Measurements from ENCODE around the gene HES6.

The HES6 gene

DNA sequence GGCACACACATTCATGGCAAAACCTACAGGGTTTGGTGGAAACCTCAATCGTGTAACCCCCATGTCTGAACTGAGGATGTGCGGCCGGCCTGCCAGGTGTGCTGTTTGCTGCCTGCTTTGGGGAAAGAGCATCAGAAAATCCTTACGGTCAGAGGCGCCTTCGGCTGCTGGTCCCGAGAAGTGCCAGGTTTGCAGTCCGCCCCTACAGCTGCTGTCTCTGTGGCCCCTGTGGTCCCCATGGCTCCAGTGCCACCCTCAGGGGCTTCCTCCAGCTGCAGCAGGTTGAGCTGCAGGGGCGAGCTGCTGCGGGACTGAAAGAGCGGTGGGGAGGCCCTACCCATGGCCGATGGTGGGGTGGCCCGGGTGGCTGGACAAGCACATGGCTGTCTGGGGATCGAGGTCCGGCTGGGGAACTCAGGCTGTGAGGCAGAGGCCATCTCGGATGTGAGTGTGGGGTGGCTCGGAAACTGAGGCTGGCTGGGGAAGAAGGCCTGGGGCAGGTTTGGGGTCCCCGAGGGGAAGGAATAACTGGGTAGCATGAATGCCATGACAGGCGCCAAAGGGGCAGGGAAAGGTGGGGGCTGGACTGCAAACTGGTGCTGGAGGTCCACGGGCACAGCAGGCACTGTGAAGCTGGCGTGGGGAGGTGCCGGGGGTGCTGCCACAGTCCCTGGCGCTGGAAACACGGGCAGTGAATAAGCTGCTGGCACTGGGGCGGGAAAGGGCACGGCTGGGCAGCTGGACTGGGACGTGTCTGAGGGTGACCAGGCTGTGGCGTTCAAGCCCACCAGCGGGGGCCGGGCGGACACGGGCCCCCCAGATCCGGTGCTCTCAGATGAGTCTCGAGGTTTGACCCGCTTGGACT is 13.2 kb upstream of the HES6 start:
- DNase-seq: no peak

DNA sequence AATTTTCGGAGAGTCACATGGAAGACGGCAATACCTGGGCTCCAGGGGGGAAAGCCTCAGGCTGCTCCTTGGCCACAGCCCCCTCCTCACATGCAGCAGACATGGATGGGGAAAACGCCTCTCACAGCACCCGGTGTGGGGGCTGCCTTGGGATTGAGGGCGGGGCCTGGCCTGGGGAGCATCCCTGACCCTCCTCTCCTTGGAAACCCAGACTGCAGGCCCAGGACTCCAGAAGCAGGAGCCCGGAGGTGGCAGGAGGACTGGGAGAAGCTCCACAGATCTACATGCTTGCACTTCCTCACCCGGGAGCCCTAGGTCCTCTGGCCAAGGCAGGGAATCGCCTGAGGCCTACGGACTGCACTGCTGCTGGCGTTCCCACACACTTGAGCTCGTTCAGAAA is 12.1 kb upstream of the HES6 start:
- DNase-seq: no peak

DNA sequence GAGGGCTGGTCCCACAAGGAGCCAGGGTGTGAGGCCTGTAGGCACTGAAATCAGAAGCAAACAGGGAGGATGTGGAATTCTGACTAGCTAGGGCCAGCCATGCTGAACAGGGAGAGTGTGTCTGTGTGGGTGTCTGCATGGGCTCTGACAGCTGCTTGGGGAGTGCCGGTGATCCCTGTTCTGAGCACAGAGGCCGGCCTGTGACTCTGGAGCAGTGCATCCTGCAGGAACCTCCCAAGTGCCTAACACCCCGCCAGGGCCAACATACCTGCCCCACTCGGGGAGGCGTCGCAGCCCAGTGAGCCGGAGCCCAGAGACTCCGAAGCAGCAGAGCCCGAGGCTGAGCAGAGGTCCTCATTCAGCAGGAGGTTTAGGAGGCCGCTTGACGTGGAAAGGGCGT is 11.5 kb upstream of the HES6 start:
- DNase-seq: no peak

DNA sequence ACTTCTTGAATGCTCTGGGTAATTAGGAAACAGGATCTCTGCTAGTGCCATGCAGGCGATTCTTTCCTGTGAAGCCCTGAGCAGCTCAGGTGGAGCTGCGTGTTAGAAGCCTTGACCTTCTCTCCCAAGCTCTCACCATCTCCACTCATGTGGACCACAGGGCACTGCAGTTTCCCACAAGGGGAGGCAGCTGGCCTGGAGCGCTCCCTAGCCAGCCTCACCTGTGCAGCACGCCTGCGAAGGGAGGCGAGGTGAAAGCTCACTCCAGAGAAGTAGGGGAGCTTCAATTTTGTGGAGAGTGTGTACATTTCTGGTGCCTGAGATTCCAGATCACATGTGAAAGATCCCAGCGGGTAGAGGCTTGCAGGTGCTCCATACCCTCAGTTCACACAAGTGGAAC is 11.1 kb upstream of the HES6 start:
- no peak for DNase-seq

DNA sequence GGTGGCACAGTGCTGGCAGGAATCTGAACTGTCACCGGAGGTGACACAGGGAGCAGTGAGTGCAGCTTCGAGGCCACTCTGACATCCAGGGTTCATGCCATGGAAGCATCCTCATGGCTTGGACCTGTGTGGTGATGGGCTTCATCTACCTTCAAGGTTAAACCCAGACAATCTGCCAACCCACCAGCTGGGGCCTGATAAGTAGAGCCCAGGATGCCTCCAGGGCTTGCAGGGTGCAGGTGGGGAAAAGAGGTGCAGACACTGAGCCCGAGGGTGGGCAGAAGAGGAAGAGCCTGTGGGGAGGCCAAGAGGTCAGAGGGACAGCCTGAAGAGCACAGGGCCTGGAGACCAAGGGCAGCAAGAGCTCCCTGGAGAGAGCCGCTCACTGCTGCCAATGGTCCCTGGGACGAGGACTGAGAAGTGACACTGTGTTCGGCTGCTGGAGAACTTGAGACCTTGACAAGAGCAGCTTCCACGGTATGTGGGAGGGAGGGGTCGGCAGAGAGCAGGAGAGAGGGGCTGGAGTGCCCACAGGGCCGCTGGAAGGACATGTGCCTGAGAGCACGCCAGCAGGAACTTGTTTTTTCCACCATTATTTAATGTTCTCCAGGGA is 8.1 kb upstream of the HES6 start:
- DNase-seq: no peak

DNA sequence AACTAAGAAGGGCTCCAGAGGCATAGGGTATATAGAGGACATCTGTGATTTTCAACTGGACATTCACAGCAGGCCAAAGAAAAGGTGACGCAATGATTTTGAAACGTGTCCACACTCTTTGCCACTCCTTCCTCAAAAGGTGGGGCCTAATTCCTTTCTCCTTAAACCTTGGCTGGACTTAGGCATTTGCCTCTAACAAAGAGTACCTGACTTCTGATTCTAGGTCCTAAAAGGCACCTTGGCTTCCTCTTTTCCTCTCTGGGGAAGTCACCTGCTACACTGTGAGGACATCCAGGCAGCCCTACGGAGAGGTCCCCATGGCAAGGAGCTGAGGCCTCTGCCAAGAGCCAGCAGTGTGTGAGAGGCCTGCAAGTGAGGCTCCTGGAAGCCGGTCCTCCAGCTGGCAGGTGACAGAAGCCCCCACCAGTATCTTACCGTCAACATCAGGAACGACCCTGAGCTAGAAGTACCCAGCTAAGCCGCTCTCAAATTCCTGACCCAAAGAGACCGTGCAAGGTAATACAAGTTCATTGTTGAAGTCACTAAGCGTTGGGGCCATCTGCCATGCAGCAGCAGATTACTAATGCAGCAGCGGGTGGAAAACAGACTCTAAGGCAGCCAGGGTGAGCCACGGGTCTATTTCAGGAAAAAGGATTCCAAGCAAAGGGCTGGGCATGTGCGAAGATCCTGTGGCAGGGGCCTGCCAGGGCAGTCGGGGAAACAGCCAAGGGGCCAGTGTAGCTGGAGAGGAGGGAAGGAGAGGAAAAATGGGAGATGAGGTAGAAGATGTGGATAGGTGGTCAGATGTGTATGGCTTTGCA is 7.4 kb upstream of the HES6 start:
- DNase-seq: no peak

DNA sequence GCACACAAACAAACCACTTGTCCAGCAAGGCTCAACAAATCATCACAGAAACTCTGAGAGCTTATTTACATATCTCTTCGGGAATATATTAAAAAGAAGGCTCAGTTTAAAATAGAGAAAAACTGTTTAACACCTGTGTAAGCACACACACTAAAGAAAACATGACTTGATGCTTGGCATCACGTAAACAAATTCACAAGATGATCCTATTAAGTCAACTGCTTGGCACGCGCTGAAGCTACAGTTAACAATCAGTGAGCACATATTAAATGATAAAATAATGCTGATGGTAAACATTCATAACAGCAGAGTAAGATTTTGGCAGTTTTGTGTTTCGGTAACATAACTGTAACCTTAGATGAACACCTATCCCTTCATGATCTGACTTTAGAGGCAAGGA is 4.3 kb upstream of the HES6 start:
- DNase-seq: no peak

DNA sequence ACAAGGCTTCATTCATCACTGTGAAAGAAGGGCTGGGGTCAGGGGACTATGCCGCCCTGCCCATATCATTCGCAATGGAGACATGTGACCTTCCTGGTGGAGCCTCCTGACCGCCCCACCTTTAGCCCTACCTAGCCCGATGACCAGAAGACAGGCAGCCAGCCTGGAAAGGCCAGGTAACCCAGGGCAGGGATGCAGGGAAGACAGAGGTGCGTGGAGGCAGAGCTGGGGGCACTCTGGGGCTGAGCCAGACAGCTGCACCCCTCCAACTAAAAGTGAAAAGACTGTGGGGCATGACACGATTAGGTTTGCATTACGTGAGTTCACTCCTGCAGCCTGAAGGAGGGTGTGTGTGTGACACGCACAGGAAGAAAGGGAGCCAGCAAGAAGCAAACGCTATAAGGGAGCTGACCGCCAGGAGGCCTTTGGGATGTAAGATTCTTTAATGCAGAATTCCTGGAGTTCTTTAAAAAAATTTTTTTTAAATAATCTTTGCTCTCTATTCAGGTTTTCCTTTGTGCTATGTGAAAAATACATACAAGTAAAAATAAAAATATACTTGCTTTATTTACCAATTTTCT is 3.7 kb upstream of the HES6 start:
- no peak for DNase-seq

DNA sequence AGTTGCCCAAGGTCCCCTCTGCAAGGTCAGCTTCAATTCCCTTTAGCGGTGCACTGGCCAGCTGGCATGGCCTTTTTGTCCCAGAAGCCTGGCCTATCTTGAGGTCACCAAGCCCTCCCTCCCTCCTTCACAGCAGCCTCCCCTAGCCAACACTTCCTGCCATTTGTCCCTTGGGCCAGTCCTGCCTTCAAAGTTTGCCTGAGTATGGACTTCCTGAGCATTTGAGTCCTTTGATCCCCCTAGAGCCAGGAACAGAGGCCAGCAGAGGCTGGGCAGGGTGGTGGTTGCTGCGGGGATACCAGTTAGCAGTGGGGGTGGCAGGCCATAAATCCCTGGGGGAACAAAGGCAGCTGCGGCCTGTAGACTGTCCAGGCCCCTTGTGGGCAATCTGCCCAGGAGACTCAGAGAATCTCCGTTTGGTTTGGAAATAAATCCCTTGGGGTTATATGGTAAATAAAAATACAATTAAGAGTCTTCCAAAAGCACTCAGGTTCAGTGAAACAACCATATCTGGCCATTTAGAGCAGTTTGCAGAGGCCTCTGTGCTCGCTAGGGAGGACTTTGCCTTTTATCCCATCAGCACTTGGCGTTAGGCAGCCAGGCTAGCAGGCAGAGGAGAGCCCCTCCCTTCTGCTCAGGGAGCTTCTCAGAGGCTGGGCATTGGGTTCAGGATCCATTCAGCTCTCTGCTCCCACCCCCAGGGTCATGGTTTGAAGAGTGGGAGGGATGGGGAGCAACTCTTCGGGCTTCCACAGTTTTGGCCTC is 3.1 kb upstream of the HES6 start:
- no peak for DNase-seq

DNA sequence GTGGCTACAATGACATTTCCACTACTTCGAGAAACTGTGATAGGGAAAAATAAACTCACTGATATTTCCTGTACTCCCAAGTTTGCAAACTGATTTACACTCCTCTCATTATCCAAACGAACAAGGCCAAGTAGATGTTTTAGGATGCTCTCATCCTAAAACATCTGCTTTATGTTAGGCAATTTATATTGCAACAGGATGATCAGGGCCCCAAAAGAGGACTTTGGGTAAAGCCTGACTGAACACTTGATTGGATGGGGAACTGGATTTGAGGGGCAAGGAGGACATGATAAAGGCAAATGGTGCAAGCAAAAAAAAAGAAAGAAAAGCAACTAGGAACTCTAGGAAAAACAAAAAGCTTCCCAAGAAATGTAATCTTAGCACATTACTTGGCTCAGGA is 2.1 kb upstream of the HES6 start:
- DNase-seq: no peak

DNA sequence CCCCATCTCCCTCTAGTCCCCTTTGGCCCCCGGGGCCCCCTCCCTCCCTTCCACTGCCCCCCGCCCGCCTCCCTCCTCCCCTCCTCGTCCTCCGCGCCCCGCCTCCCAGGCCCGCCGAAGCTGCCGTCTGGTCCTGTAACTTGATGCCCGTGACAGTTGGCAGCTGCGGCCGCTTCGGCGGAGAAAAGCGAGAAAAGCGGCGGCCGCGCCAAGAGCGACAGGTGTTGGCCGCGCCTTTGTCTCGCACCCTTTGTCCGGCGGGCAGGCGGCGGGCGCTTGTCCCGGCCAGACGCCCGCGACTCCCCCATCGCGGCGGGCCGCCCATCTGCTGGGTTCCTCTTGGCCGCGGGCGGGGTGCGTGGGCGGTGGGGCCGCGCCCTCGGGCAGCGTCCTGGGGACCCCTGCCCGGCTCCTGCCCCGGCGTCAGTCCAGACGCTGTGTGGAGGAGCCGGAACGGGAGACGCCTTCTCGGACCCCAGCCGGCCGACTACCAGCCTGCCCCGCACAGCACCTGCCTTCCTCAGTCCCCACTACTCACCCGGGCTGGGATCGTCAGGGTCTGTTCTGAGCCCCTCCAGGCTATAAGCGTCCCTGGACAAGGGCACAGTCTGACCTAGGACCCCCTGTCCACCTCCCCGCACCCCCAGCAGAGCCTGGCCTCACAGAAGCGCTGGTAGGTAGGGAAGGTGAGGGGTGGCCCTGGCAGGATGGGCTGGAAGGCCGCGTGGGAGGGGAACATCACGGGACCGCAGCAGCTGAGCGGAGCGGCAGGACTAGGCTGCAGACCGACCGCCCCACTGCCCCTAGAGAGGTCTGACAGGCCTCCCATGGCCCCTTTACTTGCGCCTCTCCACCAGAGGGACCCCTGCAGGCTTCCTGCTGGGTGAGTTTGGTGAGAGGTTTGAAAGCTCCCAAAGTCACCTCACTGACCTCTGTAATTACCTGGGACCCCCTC is 1.2 kb upstream of the HES6 start:
- no peak for DNase-seq

DNA sequence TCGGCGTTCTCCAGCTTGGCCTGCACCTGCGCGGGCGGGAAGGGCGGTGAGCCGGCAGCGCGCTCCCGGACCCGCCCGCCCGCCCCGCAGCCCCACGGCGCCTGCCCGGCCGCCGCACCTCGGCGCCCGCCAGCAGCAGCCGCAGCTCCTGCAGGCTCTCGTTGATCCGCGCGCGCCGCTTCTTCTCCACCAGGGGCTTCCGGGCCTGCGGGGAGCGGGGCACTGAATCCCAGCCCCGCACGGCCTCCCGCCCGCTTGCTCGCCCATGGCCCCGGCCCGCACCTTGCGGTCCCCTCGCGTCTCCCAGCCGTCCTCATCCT is 335 bp downstream of the HES6 start:
- no peak for DNase-seq

DNA sequence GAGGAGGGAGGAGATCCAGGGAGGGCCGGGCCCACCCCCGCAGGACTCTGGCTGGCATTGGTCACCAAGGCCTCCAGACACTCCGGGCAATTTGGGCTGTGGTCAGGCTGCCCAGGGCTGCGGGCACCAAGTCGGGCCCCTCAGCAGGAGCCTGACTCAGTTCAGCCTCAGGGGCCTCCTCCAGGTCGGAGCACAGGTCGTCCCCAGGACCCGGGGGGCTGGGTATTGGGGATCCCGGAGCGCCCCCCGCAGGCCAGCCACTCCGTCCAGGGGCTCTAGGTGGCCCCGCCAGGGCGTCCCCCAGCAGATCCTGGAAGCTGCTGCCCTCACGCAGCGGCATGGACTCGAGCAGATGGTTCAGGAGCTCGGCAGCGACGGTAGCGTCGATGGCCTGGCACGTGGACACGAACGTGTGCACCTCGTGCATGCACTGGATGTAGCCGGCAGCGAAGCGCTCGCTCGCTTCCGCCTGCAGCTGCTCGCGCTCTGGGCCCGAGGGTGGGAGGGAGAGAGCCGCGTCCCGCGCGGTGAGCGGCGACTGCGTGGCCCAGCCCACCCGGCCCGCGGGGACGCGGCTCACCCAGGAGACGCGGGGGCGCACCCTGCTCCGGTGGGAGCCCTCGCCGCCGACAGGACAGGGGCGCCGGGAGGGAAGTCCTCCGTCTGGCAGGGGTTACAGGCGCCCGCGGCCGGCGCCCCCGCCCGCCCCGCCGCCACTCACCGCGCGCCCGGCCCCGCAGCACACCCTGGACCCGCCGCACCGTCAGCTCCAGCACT is 884 bp downstream of the HES6 start:
- DNase-seq: no peak

DNA sequence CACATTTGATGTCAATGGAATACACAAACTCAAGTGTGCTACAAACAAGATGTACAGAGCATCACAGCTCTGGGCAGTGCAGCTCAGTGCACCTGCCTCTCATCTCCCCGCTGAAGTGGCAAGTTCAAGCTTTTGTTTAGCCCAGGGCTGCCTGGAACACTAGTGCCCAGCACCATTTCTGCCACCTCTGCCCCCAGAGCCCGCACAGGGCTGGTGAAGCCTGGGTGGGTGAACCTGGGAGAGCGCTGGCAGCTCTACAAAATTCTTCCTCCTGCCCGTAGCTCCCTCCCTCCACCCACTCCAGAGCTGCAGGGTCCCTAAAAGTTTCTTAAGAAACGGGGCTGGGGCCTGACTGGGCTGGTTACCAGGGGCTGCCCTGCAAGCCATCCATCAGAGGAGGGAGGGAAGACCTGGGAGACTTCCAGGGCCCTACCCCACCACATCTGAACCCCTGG is 1.5 kb downstream of the HES6 start:
- no peak for DNase-seq

DNA sequence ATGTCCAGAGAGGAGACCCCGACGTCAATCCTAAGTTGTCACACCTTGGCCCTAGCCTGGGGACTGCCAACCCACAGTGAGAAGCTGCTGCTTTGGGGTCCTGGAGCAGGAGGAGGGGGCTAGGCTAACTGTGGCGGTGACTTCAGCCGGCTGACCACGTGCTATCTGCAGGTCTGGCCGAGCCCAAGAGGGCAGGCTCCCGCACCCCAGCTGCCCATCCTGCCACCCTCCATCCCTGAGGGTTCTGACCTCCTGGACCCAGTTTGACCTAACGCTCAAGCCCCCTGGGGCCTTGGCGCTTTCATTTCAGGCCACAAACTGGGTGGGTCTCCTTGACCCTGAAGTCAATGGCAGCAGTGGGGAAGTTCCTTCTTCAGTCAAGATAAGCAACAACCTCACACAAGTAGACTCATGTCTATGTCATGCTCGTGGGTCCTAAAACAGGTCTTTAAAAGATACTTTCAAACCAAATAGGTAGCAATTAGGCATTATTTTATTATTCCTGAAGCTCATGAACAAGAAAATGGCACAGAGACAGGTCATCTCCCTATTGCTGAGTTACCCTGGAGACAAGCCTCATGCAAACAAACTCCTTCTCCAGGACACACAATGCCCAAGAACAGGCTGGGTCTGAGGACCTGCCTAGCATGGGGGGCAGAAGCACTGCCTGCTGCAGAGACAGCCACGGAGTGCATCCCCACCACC is 2.3 kb downstream of the HES6 start:
- no peak for DNase-seq

DNA sequence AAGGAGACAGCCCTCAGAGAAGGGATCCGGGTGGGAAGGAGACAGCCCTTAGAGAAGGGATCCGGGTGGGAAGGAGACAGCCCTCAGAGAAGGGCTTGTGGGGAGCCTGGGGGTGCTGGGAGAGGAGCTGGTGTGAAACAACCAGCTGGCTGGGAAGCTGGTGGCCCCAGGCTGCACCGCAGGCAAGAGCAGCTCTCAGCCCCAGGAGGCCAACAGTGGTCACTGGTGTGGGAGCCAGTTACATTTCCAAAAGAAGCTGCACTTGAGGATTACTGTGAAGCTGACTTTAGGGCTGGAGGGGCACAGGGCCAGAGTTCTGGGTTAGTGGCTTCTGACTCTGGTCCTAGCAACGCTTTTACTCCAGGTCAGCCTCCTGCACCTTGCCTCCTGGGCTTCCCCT is 3.3 kb downstream of the HES6 start:
- DNase-seq: no peak

DNA sequence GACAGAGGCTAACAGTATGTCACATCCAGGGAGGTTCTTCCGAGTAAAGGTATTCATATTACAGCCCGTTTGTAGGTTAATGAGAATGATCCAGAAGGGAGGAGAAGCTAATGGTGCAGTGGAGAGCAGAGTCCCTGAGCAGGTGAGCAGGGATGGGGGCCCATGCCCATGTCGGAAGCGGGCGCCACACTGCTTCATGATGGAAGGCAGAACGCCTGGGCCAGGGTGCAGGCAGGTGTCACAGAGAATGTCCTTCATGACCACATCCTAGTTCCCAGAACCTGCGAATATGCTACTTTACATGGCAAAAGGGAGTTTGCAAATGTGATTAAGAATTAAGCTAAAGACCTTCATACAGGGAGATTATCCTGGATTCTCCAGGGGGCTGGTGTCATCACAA is 4.0 kb downstream of the HES6 start:
- no peak for DNase-seq

DNA sequence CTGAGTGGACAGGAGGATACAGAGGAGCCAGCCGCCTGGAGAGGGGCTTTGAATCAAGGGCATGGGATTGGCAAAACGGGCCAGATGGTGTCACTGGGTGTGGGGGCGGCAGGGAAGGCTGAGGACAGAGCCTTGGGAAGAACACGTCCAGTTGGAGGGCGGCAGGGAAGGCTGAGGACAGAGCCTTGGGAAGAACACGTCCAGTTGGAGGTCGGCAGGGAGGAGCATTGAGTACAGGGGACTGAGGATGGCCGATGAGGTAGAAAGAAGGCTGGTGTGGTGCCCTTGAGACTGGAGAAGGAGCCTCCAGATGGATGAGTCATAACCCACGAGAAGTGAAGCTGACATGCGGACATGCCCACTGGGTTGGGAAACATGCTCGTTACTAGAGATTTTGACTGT is 4.5 kb downstream of the HES6 start:
- DNase-seq: no peak

DNA sequence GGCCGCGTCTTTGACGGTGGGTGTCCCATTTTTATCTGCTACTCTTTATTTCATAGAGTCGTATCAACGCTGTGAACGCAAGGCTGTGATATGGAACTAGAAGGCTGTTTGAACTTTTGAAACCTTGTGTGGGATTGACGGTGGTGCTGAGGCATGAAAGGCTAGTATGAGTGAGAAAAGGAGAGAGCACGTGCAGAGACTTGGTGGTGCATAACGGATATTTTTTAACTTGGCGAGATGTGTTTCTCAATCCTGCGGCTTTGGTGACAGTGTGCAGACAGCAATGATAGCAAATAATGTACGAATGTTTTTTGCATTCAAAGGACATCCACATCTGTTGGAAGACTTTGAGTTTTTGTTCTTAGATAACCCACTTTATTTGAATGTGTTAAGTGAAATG is 6.2 kb downstream of the HES6 start:
- no peak for DNase-seq

DNA sequence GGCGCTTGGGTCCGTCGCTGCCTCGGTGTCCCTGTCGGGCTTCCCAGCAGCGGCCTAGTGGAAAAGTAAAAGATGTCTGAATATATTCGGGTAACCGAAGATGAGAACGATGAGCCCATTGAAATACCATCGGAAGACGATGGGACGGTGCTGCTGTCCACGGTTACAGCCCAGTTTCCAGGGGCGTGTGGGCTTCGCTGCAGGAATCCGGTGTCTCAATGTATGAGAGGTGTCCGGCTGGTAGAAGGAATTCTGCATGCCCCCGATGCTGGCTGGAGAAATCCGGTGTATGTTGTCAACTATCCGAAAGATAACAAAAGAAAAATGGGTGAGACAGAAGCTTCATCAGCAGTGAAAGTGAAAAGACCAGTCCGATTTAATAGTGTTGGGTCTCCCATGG is 8.0 kb downstream of the HES6 start:
- no peak for DNase-seq
